KMS-11 (cell line): Measurements from ENCODE around the gene ZNF385B.

Source experiments
- H2AFZ ChIP-seq: fragments of 200-600 bp; sonication (generic); 2 replicates; pipeline ENCODE4 v1.6.1; 2016; ENCODE audit warnings: antibody characterized with exemption, mixed run types, low read depth
- H3K27ac ChIP-seq: fragments of 200-600 bp; sonication (generic); 2 replicates; pipeline ENCODE4 v1.6.1; 2016; ENCODE audit warnings: mild to moderate bottlenecking, mixed run types
- H3K27me3 ChIP-seq: fragments of 200-600 bp; sonication (generic); 2 replicates; pipeline ENCODE4 v1.6.1; 2017; ENCODE audit warnings: mild to moderate bottlenecking, low read depth, mixed run types, moderate library complexity; ENCODE audit not compliant: insufficient read depth
- H3K36me3 ChIP-seq: fragments of 200-600 bp; sonication (generic); 2 replicates; pipeline ENCODE4 v1.6.1; 2017; ENCODE audit warnings: mild to moderate bottlenecking, mixed run types; ENCODE audit not compliant: insufficient read depth
- H3K4me1 ChIP-seq: fragments of 200-600 bp; sonication (generic); 2 replicates; pipeline ENCODE4 v1.6.1; 2016; ENCODE audit warnings: mild to moderate bottlenecking, low read depth, mixed run types; ENCODE audit not compliant: poor library complexity, severe bottlenecking
- H3K4me2 ChIP-seq: fragments of 200-600 bp; sonication (generic); 2 replicates; pipeline ENCODE4 v1.7.0; 2016; ENCODE audit warnings: mild to moderate bottlenecking, mixed run types
- H3K4me3 ChIP-seq: fragments of 200-600 bp; sonication (generic); IDR thresholded peaks from 2 replicates; pipeline ENCODE4 v1.6.1; 2017; ENCODE audit warnings: low read depth, low read length, mixed read lengths; ENCODE audit not compliant: insufficient read depth
- H3K79me2 ChIP-seq: fragments of 200-600 bp; sonication (generic); 2 replicates; pipeline ENCODE4 v1.6.1; 2016; ENCODE audit warnings: low read depth, mixed run types; ENCODE audit not compliant: insufficient read depth
- H3K9ac ChIP-seq: fragments of 200-600 bp; sonication (generic); 2 replicates; pipeline ENCODE4 v1.6.1; 2016; ENCODE audit warnings: mild to moderate bottlenecking, mixed run types
- H4K20me1 ChIP-seq: fragments of 200-600 bp; sonication (generic); 2 replicates; pipeline ENCODE4 v1.6.1; 2016; ENCODE audit warnings: mild to moderate bottlenecking, mixed run types; ENCODE audit not compliant: insufficient read depth
- TF ChIP-seq, protein P1 (sequence below): fragments of 200-600 bp; sonication (generic); conservative IDR thresholded peaks from 2 replicates; pipeline ENCODE4 v1.6.1; 2017; ENCODE audit warnings: low read depth, mild to moderate bottlenecking, antibody characterized with exemption, low read length, moderate library complexity, mixed read lengths

ZNF385B gene

DNA sequence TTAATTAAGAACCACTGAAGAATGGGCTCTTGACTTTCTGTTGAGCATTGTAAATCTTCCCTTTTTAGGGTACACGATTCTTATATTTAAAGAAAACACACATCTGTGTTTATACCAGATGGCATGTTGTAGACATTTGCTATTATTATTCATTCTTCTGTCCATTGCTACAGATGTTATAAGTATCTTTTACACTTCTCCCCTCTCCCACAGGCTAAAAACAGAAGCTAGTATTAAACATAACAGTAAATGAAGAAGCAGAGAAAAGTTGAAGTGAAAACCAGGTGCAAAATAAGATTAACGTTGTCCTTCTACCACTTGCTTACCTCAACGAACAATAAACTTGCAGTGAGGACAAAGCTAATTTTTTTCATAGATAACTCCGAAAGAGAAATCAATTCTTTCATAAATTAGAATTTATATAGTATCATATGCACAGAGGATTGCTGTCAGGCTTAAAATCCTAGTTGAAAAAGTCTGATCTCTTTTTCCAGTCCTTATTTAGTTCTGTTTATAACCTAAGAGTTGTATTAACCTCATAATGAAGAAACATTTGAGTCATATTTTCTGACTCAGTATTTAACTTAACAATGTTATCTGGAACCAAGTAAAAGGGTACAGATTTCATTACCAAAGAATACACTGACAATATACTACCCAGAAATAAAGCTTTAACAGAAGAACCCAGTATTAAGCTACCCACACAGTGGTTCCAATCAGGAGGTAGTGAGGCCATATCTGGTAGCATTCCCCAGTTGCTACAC lies 16.4 kb upstream of the ZNF385B start:
- no peak overlapping the region for H3K27ac ChIP-seq
- H3K4me1 ChIP-seq, result no peaks in the 10 kb centered on the region
- no peak overlapping the region for H3K9ac ChIP-seq
- H2AFZ ChIP-seq, result no peak overlapping the region
- H3K79me2 ChIP-seq, result no peaks in the 10 kb centered on the region
- H4K20me1 ChIP-seq, result no peaks in the 10 kb centered on the region
- H3K4me3 ChIP-seq, result no peak overlapping the region
- TF ChIP-seq, protein P1, sequence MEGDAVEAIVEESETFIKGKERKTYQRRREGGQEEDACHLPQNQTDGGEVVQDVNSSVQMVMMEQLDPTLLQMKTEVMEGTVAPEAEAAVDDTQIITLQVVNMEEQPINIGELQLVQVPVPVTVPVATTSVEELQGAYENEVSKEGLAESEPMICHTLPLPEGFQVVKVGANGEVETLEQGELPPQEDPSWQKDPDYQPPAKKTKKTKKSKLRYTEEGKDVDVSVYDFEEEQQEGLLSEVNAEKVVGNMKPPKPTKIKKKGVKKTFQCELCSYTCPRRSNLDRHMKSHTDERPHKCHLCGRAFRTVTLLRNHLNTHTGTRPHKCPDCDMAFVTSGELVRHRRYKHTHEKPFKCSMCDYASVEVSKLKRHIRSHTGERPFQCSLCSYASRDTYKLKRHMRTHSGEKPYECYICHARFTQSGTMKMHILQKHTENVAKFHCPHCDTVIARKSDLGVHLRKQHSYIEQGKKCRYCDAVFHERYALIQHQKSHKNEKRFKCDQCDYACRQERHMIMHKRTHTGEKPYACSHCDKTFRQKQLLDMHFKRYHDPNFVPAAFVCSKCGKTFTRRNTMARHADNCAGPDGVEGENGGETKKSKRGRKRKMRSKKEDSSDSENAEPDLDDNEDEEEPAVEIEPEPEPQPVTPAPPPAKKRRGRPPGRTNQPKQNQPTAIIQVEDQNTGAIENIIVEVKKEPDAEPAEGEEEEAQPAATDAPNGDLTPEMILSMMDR, result no peak
- no peaks in the 10 kb centered on the region for H3K36me3 ChIP-seq
- H3K4me2 ChIP-seq, result no peak overlapping the region
- no peaks in the 10 kb centered on the region for H3K27me3 ChIP-seq

DNA sequence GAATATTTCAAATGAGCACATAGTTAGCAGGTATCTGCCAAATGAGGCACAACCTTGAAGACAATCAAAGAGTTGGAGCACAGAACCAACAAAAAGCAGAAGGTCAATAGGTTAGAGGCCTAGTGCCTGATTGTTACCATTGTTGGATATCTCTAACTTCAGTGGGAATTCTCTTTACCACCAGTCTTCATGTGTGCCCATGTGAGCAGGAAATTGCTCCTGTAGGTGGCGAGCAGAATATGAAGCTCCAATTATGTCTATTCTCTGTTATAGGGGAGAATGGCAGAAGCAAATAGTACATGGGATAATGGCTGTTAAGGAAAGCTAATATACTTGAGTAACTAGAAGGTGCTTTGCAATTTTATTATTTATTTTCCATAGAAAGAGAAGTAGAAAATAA lies 14.9 kb upstream of the ZNF385B start:
- Histone ChIP-seq H2AFZ (no peak overlapping the region), H3K36me3 (no peaks in the 10 kb centered on the region), H3K27me3 (no peaks in the 10 kb centered on the region), H3K4me2 (no peak overlapping the region), H3K27ac (no peak overlapping the region), H4K20me1 (no peaks in the 10 kb centered on the region), H3K4me1 (no peaks in the 10 kb centered on the region), H3K9ac (no peak overlapping the region), H3K4me3 (no peak overlapping the region), H3K79me2 (no peaks in the 10 kb centered on the region)
- TF ChIP-seq, protein P1, result no peak

DNA sequence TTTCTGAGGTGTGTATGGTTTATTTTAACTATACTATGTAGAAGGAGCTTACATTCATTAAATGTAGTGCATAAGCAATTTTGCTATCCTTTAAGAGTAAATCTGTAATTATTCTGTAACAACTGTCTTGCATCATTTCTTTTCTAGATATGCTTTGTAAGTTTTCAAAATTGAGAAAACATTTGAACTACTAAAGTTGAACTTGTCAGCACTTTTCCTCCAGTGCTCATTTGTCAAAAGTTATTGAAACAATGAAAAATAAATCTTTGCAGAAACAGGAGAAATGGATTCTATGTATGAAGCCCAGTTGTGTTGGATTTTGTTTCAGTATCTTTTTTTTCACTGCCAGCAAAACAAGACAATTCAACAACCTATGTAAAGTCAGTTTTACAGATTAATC lies 14.5 kb upstream of the ZNF385B start:
- Histone ChIP-seq H3K4me2 (no peak overlapping the region), H3K9ac (no peak overlapping the region), H3K4me3 (no peak overlapping the region), H3K36me3 (no peaks in the 10 kb centered on the region), H3K4me1 (no peaks in the 10 kb centered on the region), H4K20me1 (no peaks in the 10 kb centered on the region), H2AFZ (no peak overlapping the region), H3K27me3 (no peaks in the 10 kb centered on the region), H3K79me2 (no peaks in the 10 kb centered on the region), H3K27ac (no peak overlapping the region)
- TF ChIP-seq, protein P1, result no peak

DNA sequence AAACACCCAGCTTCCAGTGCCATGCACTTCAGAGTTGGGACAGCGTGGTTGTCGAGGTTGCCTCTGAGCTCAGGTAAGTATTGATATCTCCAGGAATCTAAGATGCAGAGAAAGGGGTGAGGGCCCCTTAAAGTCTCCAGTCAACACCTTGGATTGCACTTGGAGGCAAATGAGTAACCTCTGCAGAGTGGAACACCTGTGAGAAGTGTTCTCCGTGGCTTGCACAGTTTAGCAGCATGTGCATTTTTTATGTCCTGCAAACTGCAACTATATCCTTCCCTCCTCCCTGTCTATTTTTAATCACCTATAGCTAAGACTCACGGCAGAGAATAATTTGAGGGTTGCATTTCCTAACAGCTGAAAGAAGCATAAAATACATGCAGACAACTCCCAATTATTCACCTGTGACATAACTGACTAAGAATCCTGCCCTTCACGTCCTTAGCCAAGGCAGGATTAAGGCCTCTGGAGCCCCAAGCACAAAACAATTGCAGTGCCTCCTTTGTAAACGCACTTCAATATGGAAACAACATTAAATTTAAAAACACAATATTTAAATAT lies 1.6 kb upstream of the ZNF385B start:
- Histone ChIP-seq H3K79me2 (no peaks in the 10 kb centered on the region), H3K4me1 (no peaks in the 10 kb centered on the region), H3K36me3 (no peaks in the 10 kb centered on the region), H3K9ac (no peak overlapping the region), H4K20me1 (no peaks in the 10 kb centered on the region), H3K4me2 (no peak overlapping the region), H3K27ac (no peak overlapping the region), H2AFZ (no peak overlapping the region), H3K4me3 (no peak overlapping the region), H3K27me3 (no peaks in the 10 kb centered on the region)
- TF ChIP-seq, protein P1, result no peak
